Epithelial cell of prostate (primary cell): ENCODE measurements around the gene CPXM2.

ENCODE experiments used
- DNase-seq: peaks from one replicate; pipeline ENCODE4 v3.0.0-alpha.2; 2011; ENCODE audit warnings: low read depth, low spot score
- H3K27ac ChIP-seq: fragments of 450-650 bp; 2 replicates; pipeline ENCODE4 v1.5.1; 2017; ENCODE audit warnings: mild to moderate bottlenecking

CPXM2 gene

GRCh38 chr10:123808286-123808685 lies 83.3 kb downstream of the CPXM2 start:
- peak overlapping the region; percentile 64 for H3K27ac ChIP-seq
- no peak for DNase-seq

- peak overlapping the region; percentile 64 for H3K27ac ChIP-seq
- DNase-seq: peak; percentile 22
Measured at GRCh38 chr10:123807444-123808035, 84.1 kb downstream of the CPXM2 start.

- H3K27ac ChIP-seq: no peak overlapping the region
- DNase-seq: no peak
Measured at GRCh38 chr10:123804716-123805115, 86.9 kb downstream of the CPXM2 start.

GRCh38 chr10:123800821-123801220 lies 90.8 kb downstream of the CPXM2 start:
- no peak for DNase-seq
- H3K27ac ChIP-seq: no peak overlapping the region

- DNase-seq: no peak
- no peak overlapping the region for H3K27ac ChIP-seq
Measured at GRCh38 chr10:123800289-123800688, 91.3 kb downstream of the CPXM2 start.

- H3K27ac ChIP-seq: no peak overlapping the region
Measured at GRCh38 chr10:123798856-123799255, 92.8 kb downstream of the CPXM2 start.

GRCh38 chr10:123797813-123798212 lies 93.8 kb downstream of the CPXM2 start:
- no peak for DNase-seq
- no peak overlapping the region for H3K27ac ChIP-seq

More at GRCh38 chr10:123798856-123799255, 92.8 kb downstream of the CPXM2 start:
- DNase-seq: no peak

DNA sequence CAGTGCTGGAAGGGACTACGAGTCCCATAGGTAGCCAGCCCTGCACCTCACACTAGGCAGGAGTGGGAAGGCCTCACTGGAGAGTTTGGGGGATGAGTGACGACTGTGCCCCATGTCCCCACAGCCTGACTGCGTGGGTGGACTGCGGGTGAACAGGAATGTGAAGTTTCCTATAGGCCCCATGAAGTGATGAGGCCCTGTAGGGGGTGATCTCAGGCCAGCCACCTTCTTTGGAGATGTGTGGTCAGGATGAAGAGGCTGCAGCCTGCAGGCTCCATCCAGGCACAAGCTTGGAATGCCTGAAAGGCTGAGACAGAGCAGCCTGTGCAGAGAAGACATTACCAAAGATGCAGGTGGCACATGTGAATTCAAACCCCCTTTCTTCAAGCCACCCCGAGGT lies 94.9 kb downstream of the CPXM2 start:
- DNase-seq: no peak
- no peak overlapping the region for H3K27ac ChIP-seq

DNA sequence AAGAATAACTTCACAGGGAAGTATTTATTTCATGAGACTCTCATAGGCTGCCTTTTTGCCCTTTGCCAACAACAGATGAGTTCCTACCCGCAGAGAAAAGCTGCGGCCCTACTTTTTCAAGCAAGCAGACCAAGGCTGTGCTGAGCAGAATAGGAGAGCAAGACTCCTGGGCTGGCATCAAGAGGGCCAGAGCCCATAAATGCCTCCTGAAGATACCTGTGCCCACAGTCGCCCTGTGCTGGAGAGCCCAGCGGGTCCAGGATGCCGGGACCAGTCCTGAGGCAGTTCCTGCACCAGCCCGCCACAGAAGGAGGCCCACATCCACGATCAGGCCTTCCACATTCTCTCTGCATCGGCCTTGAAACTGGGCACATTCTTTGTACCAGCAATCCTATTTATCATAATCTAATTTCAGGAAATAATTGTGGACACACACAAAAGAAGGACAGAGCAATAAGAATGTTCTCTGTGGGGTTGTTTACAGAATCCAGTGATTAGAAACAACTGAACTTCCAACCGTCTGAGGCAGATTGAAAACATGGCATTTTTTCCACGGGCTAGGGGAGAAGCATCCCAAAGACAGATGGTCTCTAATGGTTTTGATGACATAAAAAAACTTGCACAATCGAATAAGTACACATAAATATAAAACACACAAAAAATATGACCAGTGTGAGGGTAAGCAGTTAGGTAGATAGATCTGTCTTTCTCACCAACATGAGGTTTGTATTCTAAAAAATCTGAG lies 95.6 kb downstream of the CPXM2 start:
- DNase-seq: no peak

DNA sequence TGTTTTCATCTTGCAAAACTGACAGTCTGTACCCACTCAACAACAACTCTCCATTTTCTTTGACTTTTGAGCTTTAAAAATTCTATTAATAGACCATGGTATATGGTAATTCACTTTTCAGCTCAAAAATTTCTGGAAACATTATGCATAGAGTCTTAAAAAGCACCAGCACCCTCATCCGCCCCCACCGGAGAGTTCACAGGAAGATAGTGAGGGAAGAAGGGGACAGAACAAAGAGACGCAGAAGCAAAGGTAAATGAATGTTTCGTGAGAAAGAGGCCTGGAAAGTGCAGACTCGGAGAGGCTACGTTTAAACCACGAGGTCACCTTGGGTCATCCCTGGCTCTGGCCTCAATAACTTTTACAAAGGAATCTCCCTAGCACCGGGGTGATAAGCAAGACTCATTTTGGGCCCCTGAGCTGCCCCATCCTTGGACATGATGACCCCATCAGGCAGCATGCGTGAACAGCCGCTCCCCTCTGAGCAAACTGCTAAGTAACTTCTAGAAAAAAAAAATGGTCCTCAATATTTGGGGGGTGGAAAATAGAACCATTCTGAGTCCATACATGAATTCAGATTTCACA lies 96.3 kb downstream of the CPXM2 start:
- no peak overlapping the region for H3K27ac ChIP-seq
- DNase-seq: no peak

More for the DNA sequence above, 95.6 kb downstream of the CPXM2 start:
- no peak overlapping the region for H3K27ac ChIP-seq

GRCh38 chr10:123792248-123792978 lies 99.2 kb downstream of the CPXM2 start:
- H3K27ac ChIP-seq: no peak overlapping the region

DNA sequence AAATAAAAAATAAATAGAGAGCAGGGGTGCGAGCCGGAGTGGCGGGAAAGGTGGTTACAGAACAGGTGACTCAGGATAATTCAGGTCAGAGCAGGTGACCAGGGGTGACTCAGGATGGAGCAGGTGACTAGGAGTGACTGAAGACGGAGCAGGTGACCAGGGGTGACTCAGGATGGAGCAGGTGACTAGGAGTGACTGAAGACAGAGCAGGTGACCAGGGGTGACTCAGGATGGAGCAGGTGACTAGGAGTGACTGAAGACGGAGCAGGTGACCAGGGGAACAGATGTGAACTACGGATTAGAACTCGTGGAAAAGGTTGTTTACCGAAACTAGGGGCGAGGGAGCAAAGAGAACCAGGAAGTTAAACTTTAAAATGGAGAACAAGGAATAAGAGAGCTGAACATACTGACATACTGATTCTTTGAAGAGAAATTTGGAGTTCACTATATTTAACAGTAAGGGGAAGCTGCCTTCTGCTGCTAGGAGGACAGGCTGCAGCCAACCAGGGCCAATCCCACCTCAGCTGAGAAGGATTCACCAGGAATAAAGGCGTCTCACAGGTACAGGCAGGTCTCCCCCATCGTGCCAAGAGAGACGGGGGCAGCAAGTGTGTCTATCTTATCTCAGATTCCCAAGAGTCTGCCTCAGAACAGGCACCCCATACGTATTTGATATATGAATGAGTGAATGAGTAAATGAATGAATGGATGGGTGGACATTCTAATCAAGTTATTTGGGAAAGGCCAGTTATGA lies 101.3 kb downstream of the CPXM2 start:
- DNase-seq: no peak
- H3K27ac ChIP-seq: peak overlapping the region; percentile 15

More at GRCh38 chr10:123792248-123792978, 99.2 kb downstream of the CPXM2 start:
- DNase-seq: no peak

DNA sequence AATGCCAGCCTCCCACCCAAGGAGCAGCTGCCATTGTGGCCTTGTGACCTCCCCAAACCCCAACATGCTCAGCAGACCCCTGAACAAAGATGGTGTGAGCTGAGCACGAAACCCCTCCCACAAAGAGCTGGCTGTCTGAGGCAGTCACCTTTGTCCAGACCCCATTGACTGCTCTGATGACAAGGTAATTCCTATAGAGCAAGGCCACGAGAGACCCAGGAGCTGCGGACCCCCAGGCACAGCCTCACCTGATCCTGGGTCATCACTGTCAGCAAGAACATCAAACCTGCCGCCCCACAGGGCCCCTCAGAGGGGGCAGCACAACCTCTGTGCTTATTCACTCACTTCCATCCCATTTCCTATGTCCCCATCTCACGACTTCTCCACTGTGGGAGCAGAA lies 102.6 kb downstream of the CPXM2 start:
- no peak overlapping the region for H3K27ac ChIP-seq
- no peak for DNase-seq

DNA sequence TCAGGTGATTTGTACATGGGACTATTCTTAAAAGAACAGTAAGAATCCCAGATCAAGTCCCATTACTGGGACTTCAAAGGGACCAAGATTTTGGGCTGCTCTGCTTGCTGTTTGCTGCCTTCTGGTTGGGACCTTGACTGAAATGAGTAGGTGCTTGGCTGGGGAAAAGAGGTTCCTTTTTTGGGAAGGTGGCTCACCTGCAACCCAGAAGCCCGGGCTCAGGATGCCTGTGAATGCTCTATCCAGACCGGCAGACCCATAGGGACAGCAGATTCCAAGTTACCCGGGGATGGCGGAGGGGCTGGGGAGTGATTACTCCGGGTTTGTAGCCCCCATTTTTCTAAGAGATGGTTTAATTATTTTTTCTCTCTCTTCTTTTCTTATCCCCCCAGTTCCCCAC lies 104.0 kb downstream of the CPXM2 start:
- DNase-seq: no peak
- no peak overlapping the region for H3K27ac ChIP-seq

- DNase-seq: no peak
- H3K27ac ChIP-seq: no peak overlapping the region
Measured at GRCh38 chr10:123786896-123787295, 104.7 kb downstream of the CPXM2 start.

DNA sequence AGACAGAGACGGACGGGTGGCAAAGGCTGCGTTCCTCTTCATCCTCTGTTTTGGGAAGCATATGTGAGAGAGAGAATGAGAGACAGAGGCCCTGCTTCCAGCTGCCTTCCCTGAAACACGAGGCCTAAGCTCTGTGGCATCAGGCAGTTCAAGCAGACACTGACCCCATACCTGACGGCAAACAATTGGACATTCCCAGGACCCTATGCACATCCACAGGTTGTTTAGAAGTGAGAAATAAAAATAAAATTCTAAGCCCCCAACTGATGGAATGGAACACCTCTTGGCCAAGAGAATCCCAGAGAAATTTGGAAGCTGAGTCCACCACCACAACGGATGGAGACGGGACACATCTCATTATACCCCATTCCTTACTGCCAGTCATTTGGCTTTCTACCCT lies 105.3 kb downstream of the CPXM2 start:
- DNase-seq: no peak
- H3K27ac ChIP-seq: no peak overlapping the region

DNA sequence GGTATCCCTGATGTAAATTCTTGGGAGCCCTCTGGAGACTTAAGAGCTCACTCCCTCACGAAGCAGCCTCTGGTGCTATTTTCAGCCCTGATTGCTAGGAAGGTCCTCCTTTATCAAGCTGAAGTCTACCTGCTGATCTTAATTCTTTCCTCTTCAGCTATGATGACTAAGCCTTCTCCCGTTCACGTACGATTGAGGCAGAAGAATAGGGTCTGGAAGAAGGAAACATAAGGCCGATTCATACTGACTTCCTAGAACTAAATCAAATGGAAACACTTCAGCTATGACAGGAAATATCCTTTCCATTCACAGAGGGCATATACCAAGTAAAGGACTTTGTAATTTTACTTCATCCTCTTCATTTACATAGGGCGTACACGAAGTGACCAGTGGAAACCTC lies 107.0 kb downstream of the CPXM2 start:
- no peak overlapping the region for H3K27ac ChIP-seq
- no peak for DNase-seq

GRCh38 chr10:123784216-123784615 lies 107.4 kb downstream of the CPXM2 start:
- H3K27ac ChIP-seq: no peak overlapping the region
- no peak for DNase-seq

GRCh38 chr10:123783296-123783695 lies 108.3 kb downstream of the CPXM2 start:
- peak overlapping the region; percentile 70 for H3K27ac ChIP-seq
- no peak for DNase-seq

DNA sequence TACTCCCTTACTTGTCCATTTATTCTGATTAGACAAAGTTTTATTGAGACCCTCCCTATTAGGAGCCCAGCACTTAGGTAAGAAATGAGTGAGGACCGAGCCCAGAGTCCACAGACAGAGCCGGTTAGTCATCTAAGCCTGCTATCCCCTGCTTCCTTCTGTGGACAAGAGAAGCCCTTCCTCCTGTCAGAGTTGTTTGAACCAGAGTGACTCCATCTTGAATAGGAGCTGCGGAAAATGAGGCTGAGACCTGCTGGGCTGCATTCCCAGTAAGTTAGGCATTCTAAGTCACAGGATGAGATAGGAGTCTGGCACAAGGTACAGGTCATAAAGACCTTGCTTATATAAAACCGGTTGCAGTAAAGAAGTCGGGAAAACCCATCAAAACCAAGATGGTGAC lies 109.1 kb downstream of the CPXM2 start:
- peak overlapping the region; percentile 70 for H3K27ac ChIP-seq
- no peak for DNase-seq
